Measurements from ENCODE around the gene CFAP45. TPM values are rescaled to one million over a fixed set of nuclear protein-coding genes. Genes with fewer than 3 reads are reported as not detected.
A peak's percentile ranks its signal among the peaks of the same experiment; 100 is the strongest.

Gene CFAP45
- total RNA-seq, 3 donors from 2014 or later (not counting 1 experiment from before 2014, with no cell fraction given): 1.3 to 5.0 (median 1.6) TPM

- intact Hi-C loops (cut with micrococcal nuclease): no loop called here
- H3K4me1 Mint-ChIP-seq: peaks cover 6 to 12% of the 10 kb centered on the region in 2 donors
- DNase-seq: no peak
- no peaks in the 10 kb centered on the region for H3K9me3 Mint-ChIP-seq
- no peak overlapping the region for H3K4me3 Mint-ChIP-seq
- no peak for ATAC-seq
- H3K27me3 Mint-ChIP-seq (ENCODE audit: low read depth in 2 of 2): peaks cover 0 to 7% of the 10 kb centered on the region in 2 donors
- TF ChIP-seq CTCF (IDR thresholded peaks at IDR 0.05): no peak
- Histone ChIP-seq H3K9me3 (ENCODE audit: control insufficient read depth, insufficient read depth, low read length) (no peaks in the 10 kb centered on the region), H3K27ac (ENCODE audit: low read length) (no peak overlapping the region), H3K4me3 (ENCODE audit: low read length) (no peak overlapping the region), H3K27me3 (ENCODE audit: control insufficient read depth, insufficient read depth, low read length) (no peaks in the 10 kb centered on the region), H3K36me3 (ENCODE audit: control insufficient read depth, insufficient read depth, low read length) (no peaks in the 10 kb centered on the region), H3K4me1 (ENCODE audit: control insufficient read depth, insufficient read depth, low read length) (peaks cover 7% of the 10 kb centered on the region)
- 92% methylated on average over 7 of the region's 7 CpGs for WGBS (ENCODE audit: insufficient coverage)
- H3K27ac Mint-ChIP-seq: no peak overlapping the region
- no peaks in the 10 kb centered on the region for H3K36me3 Mint-ChIP-seq
Observed at GRCh38 chr1:159859767-159860322, 40.1 kb downstream of the CFAP45 start.

- no peaks in the 10 kb centered on the region for H3K36me3 Mint-ChIP-seq
Observed at GRCh38 chr1:159857889-159858288, 42.1 kb downstream of the CFAP45 start.

GRCh38 chr1:159856576-159856975, 43.4 kb downstream of the CFAP45 start:
- Histone ChIP-seq H3K27me3 (ENCODE audit: control insufficient read depth, insufficient read depth, low read length) (no peaks in the 10 kb centered on the region), H3K4me1 (ENCODE audit: control insufficient read depth, insufficient read depth, low read length) (peaks cover 14% of the 10 kb centered on the region), H3K36me3 (ENCODE audit: control insufficient read depth, insufficient read depth, low read length) (no peaks in the 10 kb centered on the region), H3K4me3 (ENCODE audit: low read length) (no peak overlapping the region), H3K27ac (ENCODE audit: low read length) (no peak overlapping the region), H3K9me3 (ENCODE audit: control insufficient read depth, insufficient read depth, low read length) (no peaks in the 10 kb centered on the region)
- Mint-ChIP-seq H3K4me3 (peak overlapping the region; percentile 61), H3K27me3 (ENCODE audit: low read depth in 2 of 2) (peaks cover 0 to 2% of the 10 kb centered on the region in 2 donors), H3K9me3 (no peaks in the 10 kb centered on the region), H3K36me3 (no peaks in the 10 kb centered on the region), H3K27ac (no peak overlapping the region), H3K4me1 (peaks cover 15 to 24% of the 10 kb centered on the region in 2 donors)
- ATAC-seq (no peak), DNase-seq (no peak)
- TF ChIP-seq CTCF (IDR thresholded peaks at IDR 0.05): no peak
- intact Hi-C loops (cut with micrococcal nuclease): no loop called here
- 83% methylated on average over 1 of the region's 1 CpG for WGBS (ENCODE audit: insufficient coverage)

More at GRCh38 chr1:159857889-159858288, 42.1 kb downstream of the CFAP45 start:
- H3K27ac ChIP-seq (ENCODE audit: low read length): no peak overlapping the region
- Mint-ChIP-seq H3K9me3 (no peaks in the 10 kb centered on the region), H3K4me1 (peaks cover 15 to 17% of the 10 kb centered on the region in 2 donors), H3K4me3 (no peak overlapping the region), H3K27ac (no peak overlapping the region), H3K27me3 (ENCODE audit: low read depth in 2 of 2) (peaks cover 0 to 2% of the 10 kb centered on the region in 2 donors)
- 92% methylated on average over 6 of the region's 6 CpGs for WGBS (ENCODE audit: insufficient coverage)
- no peak for TF ChIP-seq CTCF (IDR thresholded peaks at IDR 0.05)
- no peaks in the 10 kb centered on the region for H3K27me3 ChIP-seq (ENCODE audit: control insufficient read depth, insufficient read depth, low read length)
- intact Hi-C loops (cut with micrococcal nuclease): no loop called here
- H3K9me3 ChIP-seq (ENCODE audit: control insufficient read depth, insufficient read depth, low read length): no peaks in the 10 kb centered on the region
- H3K4me3 ChIP-seq (ENCODE audit: low read length): no peak overlapping the region
- no peak for ATAC-seq
- no peak for DNase-seq
- H3K36me3 ChIP-seq (ENCODE audit: control insufficient read depth, insufficient read depth, low read length): no peaks in the 10 kb centered on the region
- peaks cover 14% of the 10 kb centered on the region for H3K4me1 ChIP-seq (ENCODE audit: control insufficient read depth, insufficient read depth, low read length)

GRCh38 chr1:159855709-159856108, 44.3 kb downstream of the CFAP45 start:
- no peaks in the 10 kb centered on the region for H3K36me3 Mint-ChIP-seq
- intact Hi-C loops (cut with micrococcal nuclease): no loop called here
- H3K27ac ChIP-seq (ENCODE audit: low read length): no peak overlapping the region
- no peak overlapping the region for H3K4me3 Mint-ChIP-seq
- H3K27me3 Mint-ChIP-seq (ENCODE audit: low read depth in 2 of 2): no peaks in the 10 kb centered on the region
- no peak for TF ChIP-seq CTCF (IDR thresholded peaks at IDR 0.05)
- WGBS (ENCODE audit: insufficient coverage): 95% methylated on average over 34 of the region's 34 CpGs
- H3K9me3 Mint-ChIP-seq: no peaks in the 10 kb centered on the region
- no peak overlapping the region for H3K4me3 ChIP-seq (ENCODE audit: low read length)
- no peaks in the 10 kb centered on the region for H3K36me3 ChIP-seq (ENCODE audit: control insufficient read depth, insufficient read depth, low read length)
- ATAC-seq: no peak
- no peaks in the 10 kb centered on the region for H3K27me3 ChIP-seq (ENCODE audit: control insufficient read depth, insufficient read depth, low read length)
- peak overlapping the region; percentile 43 to 79 for H3K27ac Mint-ChIP-seq
- no peaks in the 10 kb centered on the region for H3K9me3 ChIP-seq (ENCODE audit: control insufficient read depth, insufficient read depth, low read length)
- peaks cover 14% of the 10 kb centered on the region for H3K4me1 ChIP-seq (ENCODE audit: control insufficient read depth, insufficient read depth, low read length)
- H3K4me1 Mint-ChIP-seq: peaks cover 15 to 28% of the 10 kb centered on the region in 2 donors
- no peak for DNase-seq
